Natural killer cell (primary cell): ENCODE data around the gene DDN. TPM values are rescaled to one million over a fixed set of nuclear protein-coding genes. Genes with fewer than 3 reads are reported as not detected.

Experiments used
- ATAC-seq, 3 donors: fragments of 150-1000 bp in 2 of 3; fragments of 200-7000 bp in 1 of 3; cut with Tn5 transposase; 1 replicate in 1 of 3; 2 replicates in 2 of 3; pipeline ENCODE4 v1.10.0; 2021; ENCODE audit warnings: mild to moderate bottlenecking in 2 of 3, moderate library complexity in 2 of 3
- DNase-seq, 2 donors: peaks; one replicate each; pipeline versions ENCODE4 v3.0.0 to v3.0.0-alpha.2; 2013 to 2021; ENCODE audit warnings: mixed read lengths in 1 of 2
- H3K27ac ChIP-seq: one replicate; pipeline ENCODE4 v1.5.1; 2013; ENCODE audit warnings: mild to moderate bottlenecking, low read length
- H3K27me3 ChIP-seq: one replicate; pipeline ENCODE4 v1.6.1; 2013; ENCODE audit warnings: low read length; ENCODE audit not compliant: control insufficient read depth, insufficient read depth
- H3K36me3 ChIP-seq: one replicate; pipeline ENCODE4 v1.6.1; 2013; ENCODE audit warnings: low read length; ENCODE audit not compliant: control insufficient read depth, insufficient read depth
- H3K4me1 ChIP-seq: one replicate; pipeline ENCODE4 v1.6.1; 2013; ENCODE audit warnings: low read length; ENCODE audit not compliant: control insufficient read depth, insufficient read depth
- H3K4me3 ChIP-seq: one replicate; pipeline ENCODE4 v1.5.1; 2013; ENCODE audit warnings: low read length
- H3K9me3 ChIP-seq: one replicate; pipeline ENCODE4 v1.6.1; 2013; ENCODE audit warnings: low read length; ENCODE audit not compliant: control insufficient read depth, insufficient read depth
- H3K27ac Mint-ChIP-seq, 2 donors: one replicate each; pipeline ENCODE4 v1.8.0; 2022; ENCODE audit warnings: mild to moderate bottlenecking in 2 of 2, mixed read lengths in 2 of 2, moderate library complexity in 1 of 2
- H3K27me3 Mint-ChIP-seq, 2 donors: one replicate each; pipeline ENCODE4 v1.8.0; 2022; ENCODE audit warnings: low read depth in 2 of 2, mixed read lengths in 2 of 2
- H3K36me3 Mint-ChIP-seq: one replicate; pipeline ENCODE4 v1.8.0; 2022; ENCODE audit warnings: mixed read lengths
- H3K4me1 Mint-ChIP-seq, 2 donors: one replicate each; pipeline ENCODE4 v1.8.0; 2022; ENCODE audit warnings: mixed read lengths in 2 of 2
- H3K4me3 Mint-ChIP-seq: one replicate; pipeline ENCODE4 v1.8.0; 2022; ENCODE audit warnings: mild to moderate bottlenecking, moderate library complexity, mixed read lengths
- H3K9me3 Mint-ChIP-seq, 2 donors: one replicate each; pipeline ENCODE4 v1.8.0; 2022; ENCODE audit warnings: mixed read lengths in 2 of 2
- CTCF ChIP-seq: fragments of 200-600 bp; IDR thresholded peaks from one replicate; pipeline ENCODE4 v1.8.0; 2022; ENCODE audit warnings: antibody characterized with exemption
- WGBS: methylation state at CpG from one replicate; pipeline ENCODE4 v1.1.7; 2013; ENCODE audit warnings: missing lambda C conversion rate; ENCODE audit not compliant: insufficient coverage; 5-methylcytosine and 5-hydroxymethylcytosine counted together
- intact Hi-C: fragments of 100-400 bp; cut with micrococcal nuclease; formaldehyde crosslinking; loops from one replicate; pipeline ENCODE4 v1.14.2; 2022
- total RNA-seq, 4 donors: library from RNA; stranded (reverse); fragments of 120-200 nt in 1 of 4; gene quantifications; one replicate each; pipeline versions ENCODE4 v1.2.3 to v1.2.4, GENCODE V29; 2013 to 2022

Gene DDN
- total RNA-seq, 3 donors from 2014 or later (not counting 1 experiment from before 2014, with no cell fraction given), result 1.1 to 3.4 (median 1.4) TPM

DNA sequence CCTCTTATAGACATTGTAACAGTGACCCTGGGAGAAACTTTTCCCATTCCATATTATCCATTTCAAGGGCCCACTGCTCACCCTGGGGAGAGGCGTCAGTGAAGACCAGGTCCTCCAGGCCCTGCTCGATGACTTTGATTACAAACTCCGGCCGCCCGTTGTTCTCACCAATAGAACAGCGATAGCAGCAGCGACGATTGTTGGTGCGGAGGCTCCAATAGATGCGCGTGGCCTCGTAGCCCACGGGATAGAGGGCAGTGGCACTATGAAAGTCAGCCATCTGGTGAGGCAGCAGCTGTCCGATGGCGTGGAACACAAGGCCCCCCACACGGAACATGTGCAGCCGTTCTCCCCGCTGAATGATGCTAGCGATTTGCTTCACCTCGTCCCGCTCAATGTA, 26.9 kb upstream of the DDN start:
- TF ChIP-seq CTCF, result no peak
- H3K27ac Mint-ChIP-seq, result no peak overlapping the region
- no peaks in the 10 kb centered on the region for H3K27me3 ChIP-seq
- no peaks in the 10 kb centered on the region for H3K9me3 Mint-ChIP-seq
- intact Hi-C loops, result no loop called here
- no peaks in the 10 kb centered on the region for H3K9me3 ChIP-seq
- no peaks in the 10 kb centered on the region for H3K27me3 Mint-ChIP-seq
- H3K4me3 ChIP-seq, result no peak overlapping the region
- H3K4me1 Mint-ChIP-seq, result no peaks in the 10 kb centered on the region
- H3K36me3 Mint-ChIP-seq, result no peaks in the 10 kb centered on the region
- H3K4me3 Mint-ChIP-seq, result no peak overlapping the region
- no peaks in the 10 kb centered on the region for H3K4me1 ChIP-seq
- no peak for ATAC-seq
- DNase-seq, result no peak
- H3K27ac ChIP-seq, result no peak overlapping the region
- peaks cover 73% of the 10 kb centered on the region for H3K36me3 ChIP-seq
- WGBS, result 98% methylated on average over 21 of the region's 21 CpGs

- Histone ChIP-seq H3K27me3 (no peaks in the 10 kb centered on the region), H3K27ac (no peak overlapping the region), H3K36me3 (peaks cover 73% of the 10 kb centered on the region), H3K9me3 (no peaks in the 10 kb centered on the region), H3K4me3 (no peak overlapping the region), H3K4me1 (no peaks in the 10 kb centered on the region)
- no peaks in the 10 kb centered on the region for H3K4me1 Mint-ChIP-seq
- no peak overlapping the region for H3K27ac Mint-ChIP-seq
- ATAC-seq, result no peak
- no peak for TF ChIP-seq CTCF
- no peaks in the 10 kb centered on the region for H3K36me3 Mint-ChIP-seq
- intact Hi-C loops, result no loop called here
- no peak for DNase-seq
- H3K4me3 Mint-ChIP-seq, result no peak overlapping the region
- no peaks in the 10 kb centered on the region for H3K9me3 Mint-ChIP-seq
- no peaks in the 10 kb centered on the region for H3K27me3 Mint-ChIP-seq
- 97% methylated on average over 3 of the region's 4 CpGs for WGBS
Observed at GRCh38 chr12:49025463-49025862, 26.3 kb upstream of the DDN start.

DNA sequence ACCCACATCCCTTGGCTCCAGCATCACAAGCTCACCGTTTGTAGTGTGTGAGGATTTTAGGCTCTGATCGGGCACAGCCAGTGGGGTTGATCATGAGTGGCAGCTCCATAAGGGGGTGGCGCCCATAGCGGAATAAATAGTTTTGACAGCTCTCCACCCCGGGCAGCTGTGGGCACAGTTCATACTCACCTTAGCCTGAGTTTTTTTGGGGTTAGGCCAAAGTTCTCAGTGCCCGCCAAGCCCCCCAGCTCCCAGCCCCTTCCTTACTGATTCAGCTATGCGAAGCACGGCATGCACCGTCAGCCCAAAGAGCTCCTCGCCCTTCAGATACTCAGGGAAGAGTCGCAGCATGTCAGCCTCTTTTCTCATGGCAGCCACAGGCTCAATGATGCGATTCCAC, 25.4 kb upstream of the DDN start:
- H3K27me3 Mint-ChIP-seq, result no peaks in the 10 kb centered on the region
- intact Hi-C loops, result no loop called here
- peaks cover 4% of the 10 kb centered on the region for H3K4me1 ChIP-seq

More for the DNA sequence above, 25.4 kb upstream of the DDN start:
- TF ChIP-seq CTCF, result no peak
- H3K36me3 ChIP-seq, result peaks cover 70% of the 10 kb centered on the region
- no peaks in the 10 kb centered on the region for H3K9me3 ChIP-seq
- no peak for ATAC-seq
- Mint-ChIP-seq H3K4me3 (no peak overlapping the region), H3K27ac (peak overlapping the region; percentile 49 to 79), H3K9me3 (no peaks in the 10 kb centered on the region), H3K36me3 (no peaks in the 10 kb centered on the region), H3K4me1 (peaks cover 0 to 5% of the 10 kb centered on the region in 2 donors)
- no peaks in the 10 kb centered on the region for H3K27me3 ChIP-seq
- DNase-seq, result no peak
- no peak overlapping the region for H3K27ac ChIP-seq
- no peak overlapping the region for H3K4me3 ChIP-seq
- WGBS, result 98% methylated on average over 11 of the region's 12 CpGs
